OCI-LY7 (cell line): Measurements from ENCODE around the gene AARS2. TPM values are rescaled to one million over a fixed set of nuclear protein-coding genes. Genes with fewer than 3 reads are reported as not detected.
"Not testable (repeated sequence)": the region's sequence is repeated elsewhere in the genome, so short reads cannot be mapped to it uniquely, and the experiment has no call there.

Experiments
- BruUV-seq: library from RNA; stranded (reverse); fragments of 400-500 nt; replicated peaks from 2 replicates; lab custom pipeline; 2021; lab: Mats Ljungman, UMichigan
- CTCF ChIA-PET: fragments of 300-600 bp; sonication (Branson Sonifier 250); formaldehyde crosslinking; loops from one replicate; lab custom pipeline; 2022; ENCODE audit warnings: antibody characterized with exemption; ENCODE audit not compliant: unreplicated experiment; lab: Charles Lee
- POLR2A ChIA-PET: fragments of 300-600 bp; sonication (Branson Sonifier 250); formaldehyde crosslinking; loops from one replicate; lab custom pipeline; 2022; ENCODE audit warnings: antibody characterized with exemption; lab: Charles Lee
- DNase-seq: peaks from one replicate; pipeline ENCODE4 v3.0.0-alpha.2; 2015; ENCODE audit warnings: low spot score
- H2AFZ ChIP-seq: fragments of 200-600 bp; sonication (generic), shearing (Covaris generic); 2 replicates; pipeline ENCODE4 v1.6.1; 2014; ENCODE audit warnings: mild to moderate bottlenecking, antibody characterized with exemption, low read length, moderate library complexity
- H3K27ac ChIP-seq: fragments of 200-600 bp; sonication (generic); 2 replicates; pipeline ENCODE4 v1.5.1; 2014; ENCODE audit warnings: mixed run types, low read depth, mild to moderate bottlenecking, moderate library complexity, low read length, inconsistent platforms; ENCODE audit not compliant: poor library complexity, severe bottlenecking
- H3K36me3 ChIP-seq: fragments of 200-600 bp; sonication (generic); 2 replicates; pipeline ENCODE4 v1.6.1; 2014; ENCODE audit warnings: mild to moderate bottlenecking, antibody characterized with exemption, low read length, moderate library complexity, mixed read lengths; ENCODE audit not compliant: insufficient read depth
- H3K4me1 ChIP-seq: fragments of 200-600 bp; sonication (generic); 2 replicates; pipeline ENCODE4 v1.5.1; 2014; ENCODE audit warnings: mild to moderate bottlenecking, low read length; ENCODE audit not compliant: insufficient read depth, poor library complexity, severe bottlenecking
- H3K4me2 ChIP-seq: fragments of 200-600 bp; sonication (generic); 2 replicates; pipeline ENCODE4 v1.6.1; 2014; ENCODE audit warnings: mild to moderate bottlenecking, low read length
- H3K4me3 ChIP-seq: fragments of 200-600 bp; sonication (generic); 2 replicates; pipeline ENCODE4 v1.5.1; 2014; ENCODE audit warnings: mild to moderate bottlenecking, low read depth, low read length; ENCODE audit not compliant: poor library complexity, severe bottlenecking
- H3K79me2 ChIP-seq: fragments of 200-600 bp; sonication (generic); 2 replicates; pipeline ENCODE4 v1.6.1; 2016; ENCODE audit warnings: low read depth, mild to moderate bottlenecking, low read length, moderate library complexity, mixed read lengths; ENCODE audit not compliant: insufficient read depth
- H3K9me2 ChIP-seq: fragments of 200-600 bp; sonication (generic); 2 replicates; pipeline ENCODE4 v1.6.1; 2016; ENCODE audit warnings: mild to moderate bottlenecking, low read length, mixed read lengths; ENCODE audit not compliant: insufficient read depth
- H3K9me3 ChIP-seq: fragments of 200-600 bp; sonication (generic); 2 replicates; pipeline ENCODE4 v1.6.1; 2014; ENCODE audit warnings: mild to moderate bottlenecking, mixed run types, low read length, mixed read lengths
- H4K20me1 ChIP-seq: fragments of 200-600 bp; sonication (generic); 2 replicates; pipeline ENCODE4 v1.6.1; 2014; ENCODE audit warnings: mild to moderate bottlenecking, antibody characterized with exemption, low read length, moderate library complexity, mixed read lengths; ENCODE audit not compliant: insufficient read depth
- CTCF ChIP-seq: fragments of 200-600 bp; sonication (generic); conservative IDR thresholded peaks from 2 replicates; pipeline ENCODE4 v1.5.1; 2014; ENCODE audit warnings: mild to moderate bottlenecking, antibody characterized with exemption, low read length, moderate library complexity, mixed read lengths
- EZH2phosphoT487 ChIP-seq: fragments of 200-600 bp; sonication (generic); IDR thresholded peaks from 2 replicates; pipeline ENCODE4 v1.6.1; 2018; ENCODE audit warnings: low read depth, borderline replicate concordance, mild to moderate bottlenecking, mixed run types, antibody characterized with exemption, low read length, moderate library complexity, mixed read lengths
- intact Hi-C: fragments of 100-400 bp; cut with micrococcal nuclease; formaldehyde crosslinking; loops from one replicate; pipeline ENCODE4 v1.10.0; 2022; ENCODE audit not compliant: unreplicated experiment
- total RNA-seq, 2 experiments: library from RNA; depleted of rRNA in 1 of 2; stranded (reverse); fragments of >200 nt in 1 of 2; shearing (Covaris generic) in 1 of 2; gene quantifications; 2 replicates each; pipeline ENCODE4 v1.2.3, GENCODE V29; 2014 to 2022

The AARS2 gene
- total RNA-seq, 2 experiments from 2014 or later = 20.7 to 22.0 TPM

GRCh38 chr6:44353336-44353735 lies 40.2 kb upstream of the AARS2 start:
- no TSS peak for BruUV-seq
- POLR2A ChIA-PET = interaction anchor here (0.7 kb wide), 1 partner anchor 42 kb away, joined by 5 read pairs; no protein-coding TSS in a partner anchor
- CTCF ChIA-PET = no interaction called here
- no peak overlapping the region for H3K4me3 ChIP-seq
- no peaks in the 10 kb centered on the region for H3K9me3 ChIP-seq
- H3K4me2 ChIP-seq = no peak overlapping the region
- H3K9me2 ChIP-seq = no peaks in the 10 kb centered on the region
- H3K36me3 ChIP-seq = no peaks in the 10 kb centered on the region
- H3K79me2 ChIP-seq = no peaks in the 10 kb centered on the region
- no peak overlapping the region for H2AFZ ChIP-seq
- DNase-seq = no peak
- no peak overlapping the region for H3K27ac ChIP-seq
- H4K20me1 ChIP-seq = no peaks in the 10 kb centered on the region
- H3K4me1 ChIP-seq = no peaks in the 10 kb centered on the region
- no peak for TF ChIP-seq EZH2phosphoT487
- TF ChIP-seq CTCF = no peak
- intact Hi-C loops = no loop called here

- Histone ChIP-seq H4K20me1 (no peaks in the 10 kb centered on the region), H3K9me2 (no peaks in the 10 kb centered on the region), H3K9me3 (no peaks in the 10 kb centered on the region), H3K36me3 (no peaks in the 10 kb centered on the region), H3K79me2 (no peaks in the 10 kb centered on the region), H3K27ac (no peak overlapping the region), H3K4me2 (no peak overlapping the region), H3K4me1 (no peaks in the 10 kb centered on the region), H3K4me3 (no peak overlapping the region), H2AFZ (no peak overlapping the region)
- ChIA-PET POLR2A (interaction anchor here (0.8 kb wide), 1 partner anchor 10 kb away, joined by 3 read pairs; the partner anchor contains the start of gene SPATS1), CTCF (no interaction called here)
- no peak for DNase-seq
- TF ChIP-seq EZH2phosphoT487 (no peak), CTCF (no peak)
- BruUV-seq = no TSS peak
- intact Hi-C loops = no loop called here
Observed at GRCh38 chr6:44352259-44352658, 39.1 kb upstream of the AARS2 start.

- H3K27ac ChIP-seq, H4K20me1 ChIP-seq, H3K36me3 ChIP-seq, H3K9me2 ChIP-seq, H3K79me2 ChIP-seq, intact Hi-C loops, H2AFZ ChIP-seq, BruUV-seq, H3K4me3 ChIP-seq, H3K4me1 ChIP-seq, DNase-seq, H3K4me2 ChIP-seq, CTCF ChIA-PET, H3K9me3 ChIP-seq: not testable (repeated sequence)
- POLR2A ChIA-PET = interaction anchor here (0.7 kb wide), 1 partner anchor 125 kb away, joined by 4 read pairs; no protein-coding TSS in a partner anchor
Observed at GRCh38 chr6:44350650-44350994, 37.5 kb upstream of the AARS2 start.
